GM13977 (cell line): ENCODE data around the gene PLEKHH3.
A peak's percentile ranks its signal among the peaks of the same experiment; 100 is the strongest.

Source experiments
- DNase-seq: peaks from one replicate; pipeline ENCODE4 v3.0.0; 2012; ENCODE audit warnings: low spot score
- in situ Hi-C: fragments of 300-500 bp; cut with MboI; formaldehyde crosslinking; loops from one replicate; pipeline ENCODE4 v1.12.0; 2022; ENCODE audit warnings: low sequenced_read_pairs, low pct_unique_long_range_greater_than_20kb, mixed read lengths, inconsistent platforms; ENCODE audit not compliant: unreplicated experiment
- TF ChIP-seq, protein P1 (sequence below): IDR thresholded peaks from 2 replicates; pipeline ENCODE4 v1.5.1; 2012; ENCODE audit warnings: mild to moderate bottlenecking, control low read depth; ENCODE audit not compliant: insufficient read depth; ENCODE audit errors: extremely low read depth, missing control alignments

PLEKHH3 gene

DNA sequence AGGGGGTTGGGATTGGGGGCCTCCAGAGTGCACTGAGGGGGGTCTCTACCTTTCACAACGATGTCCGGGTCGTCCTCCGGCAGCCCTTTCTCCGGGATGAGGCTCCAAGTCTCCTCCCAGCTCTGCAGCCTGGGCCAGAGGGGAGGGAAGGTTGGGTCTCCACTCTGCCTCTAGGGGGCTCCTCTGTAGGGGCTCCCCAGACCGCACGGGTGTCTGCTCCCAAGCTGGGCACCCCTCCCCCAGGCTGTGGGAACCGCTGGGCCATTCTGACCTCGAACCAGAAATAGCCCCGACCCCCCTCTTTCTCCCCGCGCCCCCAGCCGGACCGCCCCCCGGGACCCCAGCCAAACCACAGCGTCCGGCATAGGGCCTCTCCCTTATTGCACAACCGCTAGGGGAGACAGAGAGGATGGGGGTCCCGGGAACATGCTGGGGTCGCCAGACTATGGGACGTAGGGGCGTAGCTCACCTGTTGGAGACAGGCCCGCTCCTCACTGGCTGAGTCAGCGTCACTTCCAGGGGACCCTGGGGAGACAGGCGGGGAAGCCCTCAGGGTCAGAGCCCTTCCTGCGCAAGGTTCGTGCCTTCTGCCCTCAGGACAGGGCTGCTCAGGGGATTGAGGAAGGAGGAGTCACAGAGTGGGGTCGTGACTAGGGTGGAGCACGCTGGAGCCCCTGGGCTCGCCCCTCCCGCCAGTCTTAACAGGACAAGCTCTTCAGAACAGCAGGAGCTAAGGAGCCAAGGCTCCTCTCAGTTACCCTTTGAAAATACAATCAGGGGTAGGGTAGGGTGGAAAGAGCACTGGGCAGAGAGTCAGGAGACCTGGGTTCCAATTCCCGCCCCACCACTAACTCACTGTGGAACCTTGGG lies 2.7 kb downstream of the PLEKHH3 start:
- in situ Hi-C loops, result no loop called here
- DNase-seq, result peak; percentile 87

GRCh38 chr17:42673266-42673884 lies 3.4 kb downstream of the PLEKHH3 start:
- DNase-seq, result no peak

More for the DNA sequence above, 2.7 kb downstream of the PLEKHH3 start:
- TF ChIP-seq, protein P1, sequence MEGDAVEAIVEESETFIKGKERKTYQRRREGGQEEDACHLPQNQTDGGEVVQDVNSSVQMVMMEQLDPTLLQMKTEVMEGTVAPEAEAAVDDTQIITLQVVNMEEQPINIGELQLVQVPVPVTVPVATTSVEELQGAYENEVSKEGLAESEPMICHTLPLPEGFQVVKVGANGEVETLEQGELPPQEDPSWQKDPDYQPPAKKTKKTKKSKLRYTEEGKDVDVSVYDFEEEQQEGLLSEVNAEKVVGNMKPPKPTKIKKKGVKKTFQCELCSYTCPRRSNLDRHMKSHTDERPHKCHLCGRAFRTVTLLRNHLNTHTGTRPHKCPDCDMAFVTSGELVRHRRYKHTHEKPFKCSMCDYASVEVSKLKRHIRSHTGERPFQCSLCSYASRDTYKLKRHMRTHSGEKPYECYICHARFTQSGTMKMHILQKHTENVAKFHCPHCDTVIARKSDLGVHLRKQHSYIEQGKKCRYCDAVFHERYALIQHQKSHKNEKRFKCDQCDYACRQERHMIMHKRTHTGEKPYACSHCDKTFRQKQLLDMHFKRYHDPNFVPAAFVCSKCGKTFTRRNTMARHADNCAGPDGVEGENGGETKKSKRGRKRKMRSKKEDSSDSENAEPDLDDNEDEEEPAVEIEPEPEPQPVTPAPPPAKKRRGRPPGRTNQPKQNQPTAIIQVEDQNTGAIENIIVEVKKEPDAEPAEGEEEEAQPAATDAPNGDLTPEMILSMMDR, result peak; percentile 78

DNA sequence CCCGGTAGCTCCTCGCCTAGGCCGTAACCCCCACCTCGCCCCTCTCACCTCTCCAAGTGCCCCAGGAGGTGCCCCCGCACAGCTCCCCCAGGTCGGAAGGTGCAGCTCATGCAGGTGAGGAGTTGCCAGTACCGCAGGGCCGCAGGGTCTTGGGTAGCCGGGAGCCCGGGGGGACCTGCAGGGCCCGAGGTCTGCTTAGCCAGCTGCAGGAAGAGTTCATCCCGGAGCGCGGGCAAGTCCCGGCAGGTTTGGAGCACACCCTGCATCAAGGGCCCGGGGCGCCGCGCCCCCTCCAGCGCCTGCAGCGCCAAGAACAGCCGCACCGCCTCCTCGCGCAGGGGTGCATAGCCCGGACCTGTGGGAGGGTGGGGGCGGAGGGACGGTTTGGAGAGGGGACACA lies 4.8 kb downstream of the PLEKHH3 start:
- in situ Hi-C loops, result no loop called here
- no peak for DNase-seq
- TF ChIP-seq, protein P1, result no peak

More at GRCh38 chr17:42673266-42673884, 3.4 kb downstream of the PLEKHH3 start:
- TF ChIP-seq, protein P1, result peak; percentile 0
- in situ Hi-C loops, result no loop called here

GRCh38 chr17:42670789-42671657 lies 5.8 kb downstream of the PLEKHH3 start:
- DNase-seq, result no peak
- TF ChIP-seq, protein P1, result no peak

DNA sequence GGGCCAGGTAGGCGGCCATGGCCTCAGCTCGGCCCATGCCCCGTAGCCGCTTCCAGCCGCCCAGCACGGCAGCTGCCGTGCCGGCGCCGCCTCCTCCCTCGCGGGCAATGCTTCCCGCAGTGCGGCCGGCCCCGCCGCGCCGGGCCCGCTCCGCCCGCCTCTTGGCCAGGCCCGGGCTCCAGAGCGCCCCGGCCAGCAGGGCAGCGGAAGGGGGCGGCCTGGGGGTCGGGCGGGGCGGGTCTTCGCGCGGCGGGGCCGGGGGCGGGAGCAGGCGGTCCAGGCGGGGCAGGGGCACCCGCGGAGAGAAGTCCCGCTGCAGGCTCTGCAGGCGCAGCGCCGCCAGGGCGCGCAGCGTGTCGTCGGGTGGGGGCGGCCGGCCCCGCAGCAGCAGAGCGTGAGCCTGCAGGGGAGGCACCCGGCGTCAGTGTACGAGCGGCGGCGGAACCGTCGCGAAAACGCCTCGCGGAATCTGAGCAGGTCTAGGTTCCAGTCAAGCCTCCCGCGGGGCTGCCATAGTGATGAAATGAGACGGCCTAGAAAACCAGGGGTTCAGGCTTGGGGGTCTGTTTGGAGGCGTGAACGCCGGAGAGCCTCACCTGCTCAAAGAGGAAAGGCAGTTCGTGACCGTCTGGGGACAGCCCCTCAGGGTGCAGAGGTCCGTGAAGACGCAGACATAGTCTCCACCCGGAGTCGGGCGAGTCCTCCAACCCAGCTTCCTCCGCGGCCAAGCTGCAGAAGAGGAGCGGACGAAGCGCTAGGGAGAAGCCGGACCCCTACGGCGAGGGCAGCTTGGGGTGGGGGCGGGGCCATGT lies 6.6 kb downstream of the PLEKHH3 start:
- TF ChIP-seq, protein P1, result peak; percentile 50
- in situ Hi-C loops, result loop anchor here (10.0 kb wide), 1 partner anchor 55 kb away; no protein-coding TSS in a partner anchor
- DNase-seq, result peak; percentile 90

More at GRCh38 chr17:42670789-42671657, 5.8 kb downstream of the PLEKHH3 start:
- in situ Hi-C loops, result no loop called here
